GM23248 (cell line): ENCODE data around the gene TMEM255B. TPM values are rescaled to one million over a fixed set of nuclear protein-coding genes. Genes with fewer than 3 reads are reported as not detected.

Source experiments
- DNase-seq: peaks from one replicate; pipeline ENCODE4 v3.0.0-alpha.2; 2015
- H2AFZ ChIP-seq: fragments of 200-600 bp; sonication (generic); 2 replicates; pipeline ENCODE4 v1.6.1; 2016; ENCODE audit warnings: antibody characterized with exemption
- H3F3A ChIP-seq: fragments of 200-600 bp; sonication (generic); 2 replicates; pipeline ENCODE4 v1.6.1; 2016; ENCODE audit warnings: mild to moderate bottlenecking, antibody characterized with exemption, mixed run types; ENCODE audit not compliant: insufficient read depth
- H3K27ac ChIP-seq: fragments of 200-600 bp; sonication (generic); 2 replicates; pipeline ENCODE4 v1.5.1; 2016; ENCODE audit warnings: mild to moderate bottlenecking
- H3K27me3 ChIP-seq: fragments of 200-600 bp; sonication (generic); replicated peaks from 2 replicates; pipeline ENCODE4 v1.6.1; 2016; ENCODE audit warnings: mild to moderate bottlenecking; ENCODE audit not compliant: insufficient read depth
- H3K36me3 ChIP-seq: fragments of 200-600 bp; sonication (generic); 2 replicates; pipeline ENCODE4 v1.6.1; 2016; ENCODE audit warnings: low read depth, mild to moderate bottlenecking
- H3K4me1 ChIP-seq: fragments of 200-600 bp; sonication (generic); 2 replicates; pipeline ENCODE4 v1.6.1; 2016; ENCODE audit warnings: mild to moderate bottlenecking; ENCODE audit not compliant: insufficient read depth
- H3K4me2 ChIP-seq: fragments of 200-600 bp; sonication (generic); one replicate; pipeline ENCODE4 v1.6.1; 2016; ENCODE audit warnings: mild to moderate bottlenecking; ENCODE audit not compliant: unreplicated experiment
- H3K4me3 ChIP-seq: fragments of 200-600 bp; sonication (generic); 2 replicates; pipeline ENCODE4 v1.5.1; 2016; ENCODE audit warnings: mild to moderate bottlenecking
- H3K79me2 ChIP-seq: fragments of 200-600 bp; sonication (generic); 2 replicates; pipeline ENCODE4 v1.6.1; 2016; ENCODE audit warnings: mild to moderate bottlenecking; ENCODE audit not compliant: insufficient read depth
- H3K9ac ChIP-seq: fragments of 200-600 bp; sonication (generic); 2 replicates; pipeline ENCODE4 v1.6.1; 2016; ENCODE audit warnings: mild to moderate bottlenecking
- H3K9me2 ChIP-seq: fragments of 200-600 bp; sonication (generic); 2 replicates; pipeline ENCODE4 v1.6.1; 2016; ENCODE audit warnings: mixed run types, mild to moderate bottlenecking, moderate library complexity; ENCODE audit not compliant: insufficient read depth
- H3K9me3 ChIP-seq: fragments of 200-600 bp; sonication (generic); one replicate; pipeline ENCODE4 v1.6.1; 2017; ENCODE audit warnings: low read depth
- H4K20me1 ChIP-seq: fragments of 200-600 bp; sonication (generic); 2 replicates; pipeline ENCODE4 v1.6.0; 2016; ENCODE audit not compliant: insufficient read depth
- EZH2 ChIP-seq: fragments of 200-600 bp; sonication (generic); IDR thresholded peaks from 2 replicates; pipeline ENCODE4 v1.6.1; 2018; ENCODE audit warnings: antibody characterized with exemption, mild to moderate bottlenecking; ENCODE audit not compliant: insufficient read depth, poor library complexity, severe bottlenecking
- EZH2phosphoT487 ChIP-seq: fragments of 200-600 bp; sonication (generic); IDR thresholded peaks from 2 replicates; pipeline ENCODE4 v1.6.1; 2018; ENCODE audit warnings: antibody characterized with exemption, moderate library complexity, mild to moderate bottlenecking, low read depth; ENCODE audit not compliant: insufficient read depth
- WGBS, 2 experiments: methylation state at CpG; one replicate each; pipeline ENCODE4 v1.1.6; 2015 to 2017; ENCODE audit warnings: low lambda C conversion rate in 2 of 2, low coverage in 1 of 2; ENCODE audit errors: missing lambda C conversion rate in 2 of 2; 5-methylcytosine and 5-hydroxymethylcytosine counted together
- in situ Hi-C: fragments of 300-500 bp; cut with MboI; formaldehyde crosslinking; loops from 2 replicates; pipeline ENCODE4 v1.15.0; 2020
- polyA plus RNA-seq: library from polyadenylated mRNA; unstranded; fragments of >200 nt; fragmentation: Nextera tagmentation; extraction: Ambion mirVana; gene quantifications from 2 replicates; pipeline ENCODE4 v1.2.1, GENCODE V29; 2016
- total RNA-seq: library from RNA; depleted of rRNA; stranded (reverse); fragments of >200 nt; shearing (Covaris generic); gene quantifications from 2 replicates; pipeline ENCODE4 v1.2.3, GENCODE V29; 2014

The TMEM255B gene
- total and polyA plus RNA-seq, 2 experiments from 2014 or later = 8.2 TPM; not detected in 1

GRCh38 chr13:113802090-113802531 is 43.1 kb downstream of the TMEM255B start:
- H3K4me3 ChIP-seq = no peak overlapping the region
- H2AFZ ChIP-seq = peak overlapping the region; percentile 72
- H3K9me3 ChIP-seq = no peaks in the 10 kb centered on the region
- in situ Hi-C loops = no loop called here
- H3K27me3 ChIP-seq = no peaks in the 10 kb centered on the region
- H3K9ac ChIP-seq = no peak overlapping the region
- no peaks in the 10 kb centered on the region for H4K20me1 ChIP-seq
- no peak overlapping the region for H3K27ac ChIP-seq
- 2% methylated on average over 9 to 15 of the region's 15 CpGs for WGBS, 2 experiments
- peak overlapping the region; percentile 10 for H3K4me2 ChIP-seq
- 0 out of 2 replicates have a peak, but pooled peaks cover 3% of the 10 kb centered on the region for H3K4me1 ChIP-seq
- no peaks in the 10 kb centered on the region for H3K9me2 ChIP-seq
- DNase-seq = peak; percentile 85
- no peaks in the 10 kb centered on the region for H3K79me2 ChIP-seq
- H3K36me3 ChIP-seq = no peaks in the 10 kb centered on the region
- TF ChIP-seq EZH2 = no peak
- no peak for TF ChIP-seq EZH2phosphoT487
- no peaks in the 10 kb centered on the region for H3F3A ChIP-seq

- no peaks in the 10 kb centered on the region for H3K79me2 ChIP-seq
- H3K27me3 ChIP-seq = no peaks in the 10 kb centered on the region
- no peak overlapping the region for H2AFZ ChIP-seq
- H3K27ac ChIP-seq = no peak overlapping the region
- in situ Hi-C loops = no loop called here
- H3K4me2 ChIP-seq = no peak overlapping the region
- no peaks in the 10 kb centered on the region for H3K36me3 ChIP-seq
- H3K9me3 ChIP-seq = no peaks in the 10 kb centered on the region
- H3K4me1 ChIP-seq = 0 out of 2 replicates have a peak, but pooled peaks cover 3% of the 10 kb centered on the region
- 81 to 86% methylated on average over 21 to 25 of the region's 25 CpGs for WGBS, 2 experiments
- no peak for TF ChIP-seq EZH2
- H4K20me1 ChIP-seq = no peaks in the 10 kb centered on the region
- no peaks in the 10 kb centered on the region for H3K9me2 ChIP-seq
- no peak overlapping the region for H3K9ac ChIP-seq
- no peak overlapping the region for H3K4me3 ChIP-seq
- no peaks in the 10 kb centered on the region for H3F3A ChIP-seq
- DNase-seq = no peak
Observed at GRCh38 chr13:113802761-113803160, 43.7 kb downstream of the TMEM255B start.

GRCh38 chr13:113803409-113804016 is 44.5 kb downstream of the TMEM255B start:
- WGBS, 2 experiments = 85 to 87% methylated on average over 31 to 32 of the region's 32 CpGs
- no peaks in the 10 kb centered on the region for H3K79me2 ChIP-seq
- no peak overlapping the region for H3K4me2 ChIP-seq
- in situ Hi-C loops = no loop called here
- no peaks in the 10 kb centered on the region for H3K27me3 ChIP-seq
- no peaks in the 10 kb centered on the region for H4K20me1 ChIP-seq
- no peak overlapping the region for H3K4me3 ChIP-seq
- no peak overlapping the region for H2AFZ ChIP-seq
- no peaks in the 10 kb centered on the region for H3K36me3 ChIP-seq
- H3K27ac ChIP-seq = no peak overlapping the region
- no peaks in the 10 kb centered on the region for H3K9me3 ChIP-seq
- no peak for DNase-seq
- H3K4me1 ChIP-seq = 0 out of 2 replicates have a peak, but pooled peaks cover 3% of the 10 kb centered on the region
- TF ChIP-seq EZH2phosphoT487 (no peak), EZH2 (no peak)
- H3F3A ChIP-seq = no peaks in the 10 kb centered on the region
- no peaks in the 10 kb centered on the region for H3K9me2 ChIP-seq
- H3K9ac ChIP-seq = no peak overlapping the region

GRCh38 chr13:113804017-113804702 is 45.1 kb downstream of the TMEM255B start:
- Histone ChIP-seq H3K9me2 (no peaks in the 10 kb centered on the region), H3K4me1 (0 out of 2 replicates have a peak, but pooled peaks cover 3% of the 10 kb centered on the region), H3K9me3 (no peaks in the 10 kb centered on the region), H2AFZ (no peak overlapping the region), H3K27me3 (no peaks in the 10 kb centered on the region), H3K9ac (no peak overlapping the region), H3F3A (no peaks in the 10 kb centered on the region), H3K27ac (no peak overlapping the region), H3K4me2 (no peak overlapping the region), H3K36me3 (no peaks in the 10 kb centered on the region), H4K20me1 (no peaks in the 10 kb centered on the region), H3K79me2 (no peaks in the 10 kb centered on the region), H3K4me3 (no peak overlapping the region)
- DNase-seq = no peak
- 90 to 94% methylated on average over 23 to 33 of the region's 34 CpGs for WGBS, 2 experiments
- TF ChIP-seq EZH2 (no peak), EZH2phosphoT487 (no peak)
- in situ Hi-C loops = no loop called here
